SK-N-SH treated with all-trans-retinoic acid at 6 μM for 48 hours (cell line): ENCODE measurements around the gene SERTAD2.

ENCODE experiments used
- ATAC-seq: fragments of 200-7000 bp; cut with Tn5 transposase; 3 replicates; pipeline ENCODE4 v1.9.1; 2020; ENCODE audit warnings: mild to moderate bottlenecking, moderate library complexity
- BACH2 ChIP-seq: fragments of 250-450 bp; sonication (Bioruptor Pico); IDR thresholded peaks from 2 replicates; pipeline ENCODE4 v1.9.0; 2021; ENCODE audit warnings: mild to moderate bottlenecking, borderline replicate concordance
- CREB5 ChIP-seq: fragments of 250-450 bp; sonication (Bioruptor Pico); IDR thresholded peaks from 2 replicates; pipeline ENCODE4 v1.5.1; 2020; ENCODE audit warnings: low read depth, mild to moderate bottlenecking, moderate library complexity
- CSDC2 ChIP-seq: fragments of 250-450 bp; sonication (Bioruptor Pico); IDR thresholded peaks from 2 replicates; pipeline ENCODE4 v1.5.0; 2020; ENCODE audit warnings: mild to moderate bottlenecking, moderate library complexity
- CSRNP3 ChIP-seq: fragments of 250-450 bp; sonication (Bioruptor Pico); IDR thresholded peaks from 2 replicates; pipeline ENCODE4 v1.5.1; 2021; ENCODE audit warnings: mild to moderate bottlenecking, moderate library complexity
- ESRRG ChIP-seq: fragments of 250-450 bp; sonication (Bioruptor Pico); IDR thresholded peaks from 2 replicates; pipeline ENCODE4 v1.6.1; 2021; ENCODE audit warnings: mild to moderate bottlenecking
- GLIS3 ChIP-seq: fragments of 250-450 bp; sonication (Bioruptor Pico); IDR thresholded peaks from 2 replicates; pipeline ENCODE4 v1.5.0; 2020; ENCODE audit warnings: mild to moderate bottlenecking, moderate library complexity
- ISL1 ChIP-seq: fragments of 250-450 bp; sonication (Bioruptor Pico); IDR thresholded peaks from 2 replicates; pipeline ENCODE4 v2.1.2; 2022; ENCODE audit warnings: mild to moderate bottlenecking, moderate library complexity
- OSR1 ChIP-seq: fragments of 250-450 bp; sonication (Bioruptor Pico); IDR thresholded peaks from 2 replicates; pipeline ENCODE4 v1.8.0; 2022; ENCODE audit warnings: moderate library complexity, mild to moderate bottlenecking, inconsistent platforms
- PATZ1 ChIP-seq: fragments of 250-450 bp; sonication (Bioruptor Pico); IDR thresholded peaks from 2 replicates; pipeline ENCODE4 v1.8.0; 2020; ENCODE audit warnings: mild to moderate bottlenecking, moderate library complexity, borderline replicate concordance
- POU6F1 ChIP-seq: fragments of 250-450 bp; sonication (Bioruptor Pico); IDR thresholded peaks from 2 replicates; pipeline ENCODE4 v1.8.0; 2021; ENCODE audit warnings: low read depth, mild to moderate bottlenecking, moderate library complexity, borderline replicate concordance
- PPARA ChIP-seq: fragments of 250-450 bp; sonication (Bioruptor Pico); IDR thresholded peaks from 2 replicates; pipeline ENCODE4 v1.5.0; 2020; ENCODE audit warnings: mild to moderate bottlenecking, borderline replicate concordance
- RARB ChIP-seq: fragments of 250-450 bp; sonication (Bioruptor Pico); IDR thresholded peaks from 2 replicates; pipeline ENCODE4 v1.8.0; 2021; ENCODE audit warnings: mild to moderate bottlenecking, moderate library complexity
- SNAI2 ChIP-seq: fragments of 250-450 bp; sonication (Bioruptor Pico); IDR thresholded peaks from 2 replicates; pipeline ENCODE4 v1.5.0; 2020; ENCODE audit warnings: mild to moderate bottlenecking, moderate library complexity
- TCF4 ChIP-seq: fragments of 250-450 bp; sonication (Bioruptor Pico); IDR thresholded peaks from 2 replicates; pipeline ENCODE4 v1.8.0; 2021; ENCODE audit warnings: mild to moderate bottlenecking, moderate library complexity, borderline replicate concordance
- TOX ChIP-seq: fragments of 250-450 bp; sonication (Bioruptor Pico); IDR thresholded peaks from 2 replicates; pipeline ENCODE4 v1.8.0; 2021; ENCODE audit warnings: mild to moderate bottlenecking, moderate library complexity, borderline replicate concordance
- TSHZ2 ChIP-seq: fragments of 250-450 bp; sonication (Bioruptor Pico); IDR thresholded peaks from 2 replicates; pipeline ENCODE4 v1.5.0; 2020; ENCODE audit warnings: mild to moderate bottlenecking, moderate library complexity
- ZC3H10 ChIP-seq: fragments of 250-450 bp; sonication (Bioruptor Pico); IDR thresholded peaks from 2 replicates; pipeline ENCODE4 v1.5.1; 2021; ENCODE audit warnings: mild to moderate bottlenecking, moderate library complexity
- ZFP3 ChIP-seq: fragments of 250-450 bp; sonication (Bioruptor Pico); IDR thresholded peaks from 2 replicates; pipeline ENCODE4 v1.5.0; 2020; ENCODE audit warnings: mild to moderate bottlenecking, moderate library complexity
- ZFP30 ChIP-seq: fragments of 450-650 bp; formaldehyde crosslinking; IDR thresholded peaks from 2 replicates; pipeline ENCODE4 v1.5.0; 2022; ENCODE audit warnings: mild to moderate bottlenecking, moderate library complexity
- ZNF70 ChIP-seq: fragments of 450-650 bp; formaldehyde crosslinking; IDR thresholded peaks from 2 replicates; pipeline ENCODE4 v1.5.0; 2020; ENCODE audit warnings: mild to moderate bottlenecking, moderate library complexity
- ZNF8 ChIP-seq: fragments of 450-650 bp; formaldehyde crosslinking; IDR thresholded peaks from 2 replicates; pipeline ENCODE4 v1.5.0; 2020; ENCODE audit warnings: mild to moderate bottlenecking, moderate library complexity

The SERTAD2 gene

GRCh38 chr2:64602436-64602835 is 51.3 kb downstream of the SERTAD2 start:
- TF ChIP-seq ZFP3 (CRISPR knock-in tag) (no peak), ZFP30 (CRISPR knock-in tag) (no peak), TCF4 (CRISPR knock-in tag) (no peak), SNAI2 (CRISPR knock-in tag) (no peak), ZC3H10 (CRISPR knock-in tag) (no peak), ISL1 (CRISPR knock-in tag) (no peak), TSHZ2 (CRISPR knock-in tag) (no peak), ZNF70 (CRISPR knock-in tag) (no peak), ZNF8 (no peak), CSRNP3 (no peak)
- no peak for ATAC-seq

- TF ChIP-seq POU6F1 (no peak), ISL1 (CRISPR knock-in tag) (no peak), RARB (no peak)
- no peak for ATAC-seq
Observed at GRCh38 chr2:64601785-64602391, 51.8 kb downstream of the SERTAD2 start.

GRCh38 chr2:64601034-64601754 is 52.5 kb downstream of the SERTAD2 start:
- TF ChIP-seq CSRNP3 (no peak), BACH2 (CRISPR knock-in tag) (no peak), ISL1 (CRISPR knock-in tag) (no peak), RARB (no peak), ZC3H10 (CRISPR knock-in tag) (no peak), PPARA (CRISPR knock-in tag) (no peak), ZNF8 (no peak), TOX (CRISPR knock-in tag) (no peak), CREB5 (CRISPR knock-in tag) (no peak), PATZ1 (CRISPR knock-in tag) (no peak), ZNF70 (CRISPR knock-in tag) (no peak), ESRRG (CRISPR knock-in tag) (no peak), CSDC2 (CRISPR knock-in tag) (no peak), SNAI2 (CRISPR knock-in tag) (no peak), GLIS3 (CRISPR knock-in tag) (no peak), OSR1 (CRISPR knock-in tag) (no peak), ZFP3 (CRISPR knock-in tag) (no peak)

More at GRCh38 chr2:64601034-64601754, 52.5 kb downstream of the SERTAD2 start:
- ATAC-seq, result no peak
